ENCODE data around the gene CLEC3B.
"Not testable (repeated sequence)": the region's sequence is repeated elsewhere in the genome, so short reads cannot be mapped to it uniquely, and the experiment has no call there.

Gene CLEC3B, protein sequence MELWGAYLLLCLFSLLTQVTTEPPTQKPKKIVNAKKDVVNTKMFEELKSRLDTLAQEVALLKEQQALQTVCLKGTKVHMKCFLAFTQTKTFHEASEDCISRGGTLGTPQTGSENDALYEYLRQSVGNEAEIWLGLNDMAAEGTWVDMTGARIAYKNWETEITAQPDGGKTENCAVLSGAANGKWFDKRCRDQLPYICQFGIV

DNA sequence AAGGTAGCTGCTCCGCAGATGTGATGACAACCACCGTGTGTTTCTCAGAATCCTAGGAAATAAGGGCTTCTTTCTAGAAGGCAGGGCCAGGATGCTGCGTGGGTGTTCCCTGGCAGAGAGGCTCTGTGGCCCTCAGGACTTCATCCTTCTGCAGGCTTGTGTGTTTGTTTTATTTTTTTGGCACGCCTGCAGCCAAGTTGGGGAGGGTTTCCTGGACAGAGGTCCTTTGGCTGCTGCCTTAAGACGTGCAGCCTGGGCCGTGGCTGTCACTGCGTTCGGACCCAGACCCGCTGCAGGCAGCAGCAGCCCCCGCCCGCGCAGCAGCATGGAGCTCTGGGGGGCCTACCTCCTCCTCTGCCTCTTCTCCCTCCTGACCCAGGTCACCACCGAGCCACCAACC is at the start of gene CLEC3B:
CLEC3B (plus strand) TSS at position 266 of the 400 bp plus-strand sequence; CDS start at position 326, 60 bp downstream.
- no peaks in the 10 kb centered on the region for H3K4me1 ChIP-seq
- no peaks in the 10 kb centered on the region for H3K27me3 ChIP-seq (ENCODE audit: low read depth)
- no peaks in the 10 kb centered on the region for H3K36me3 ChIP-seq (replicated peaks)
- DNase-seq (ENCODE audit: low spot score in 2 of 2), result no peak
- no peaks in the 10 kb centered on the region for H3K9me3 ChIP-seq
- H3K4me3 ChIP-seq, result no peak within 1 kb of the TSS
- in situ Hi-C loops (cut with MboI; ENCODE audit: low sequenced_read_pairs), result loop anchor here (25.0 kb wide), 1 partner anchor 1061 kb away; no protein-coding TSS in a partner anchor

DNA sequence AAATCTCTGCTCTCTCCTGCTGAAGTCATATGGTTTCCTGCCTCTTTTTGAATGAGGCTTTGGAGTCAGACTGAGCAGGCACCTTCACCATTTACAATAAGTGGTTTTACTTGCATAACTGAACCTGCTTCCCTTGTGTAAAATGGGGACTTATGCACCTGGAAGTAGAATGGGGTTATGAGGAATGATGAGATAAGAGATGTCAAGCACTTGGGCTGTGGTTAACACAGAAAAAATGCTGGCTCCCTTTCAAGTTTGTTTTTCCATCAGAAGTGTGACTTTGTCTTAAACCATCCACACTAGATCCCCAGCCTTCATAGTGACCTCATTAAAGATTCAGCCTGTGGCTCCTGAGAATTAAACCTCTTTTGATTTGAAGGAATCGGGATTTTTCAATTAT is 44.9 kb upstream of the CLEC3B start:
- Histone ChIP-seq H3K4me3 (no peak overlapping the region), H3K27me3 (ENCODE audit: low read depth) (no peaks in the 10 kb centered on the region), H3K4me1 (peaks cover 3% of the 10 kb centered on the region), H3K36me3 (replicated peaks) (peaks cover 8% of the 10 kb centered on the region), H3K9me3 (no peaks in the 10 kb centered on the region)
- in situ Hi-C loops (cut with MboI; ENCODE audit: low sequenced_read_pairs), result no loop called here
- DNase-seq (ENCODE audit: low spot score in 2 of 2), result no peak

DNA sequence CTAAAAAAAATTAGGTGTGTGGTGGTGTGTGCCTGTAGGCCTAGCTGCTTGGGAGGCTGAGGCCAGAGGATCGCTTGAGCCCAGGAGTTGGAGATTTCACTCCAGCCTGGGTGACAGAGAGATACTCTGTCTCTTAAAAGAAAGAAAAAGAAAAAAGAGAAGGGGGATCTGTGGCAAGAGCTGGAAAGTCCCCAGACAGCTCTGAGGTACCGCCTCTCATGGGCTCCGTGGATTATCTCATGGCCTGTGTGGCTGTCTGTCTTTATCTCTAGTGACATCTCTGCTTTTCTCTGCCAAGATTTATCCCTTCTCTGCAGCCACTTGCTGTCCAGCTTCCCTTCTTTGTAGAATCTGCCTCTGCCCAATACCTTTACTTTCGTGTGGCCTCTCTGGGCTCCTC is 44.4 kb upstream of the CLEC3B start:
- no peak for DNase-seq (ENCODE audit: low spot score in 2 of 2)
- in situ Hi-C loops (cut with MboI; ENCODE audit: low sequenced_read_pairs), result no loop called here
- no peaks in the 10 kb centered on the region for H3K9me3 ChIP-seq

DNA sequence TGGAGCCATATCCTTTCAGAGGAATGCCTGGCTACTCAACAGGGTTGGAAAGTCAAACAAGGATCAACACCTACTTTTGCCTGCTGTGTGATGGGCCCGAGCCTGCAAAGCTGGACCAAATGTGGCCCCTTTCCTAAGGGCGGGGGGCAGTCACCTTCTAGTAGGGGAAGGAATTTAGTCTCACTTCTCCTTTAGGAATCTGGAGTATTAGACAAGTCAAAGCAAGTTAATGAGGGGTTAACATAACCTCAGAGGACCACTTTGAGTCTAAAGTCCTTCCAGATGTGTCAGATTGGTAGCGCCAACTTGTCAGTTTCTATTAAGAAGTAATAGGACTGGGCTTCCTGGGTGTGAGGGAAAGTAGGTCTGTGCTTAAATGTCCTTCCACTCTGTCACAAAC is 43.3 kb upstream of the CLEC3B start:
- DNase-seq (ENCODE audit: low spot score in 2 of 2), result no peak
- no peaks in the 10 kb centered on the region for H3K9me3 ChIP-seq
- no peaks in the 10 kb centered on the region; the same call in 1 of the 2 replicates for H3K4me1 ChIP-seq
- in situ Hi-C loops (cut with MboI; ENCODE audit: low sequenced_read_pairs), result no loop called here
- peaks cover 6% of the 10 kb centered on the region for H3K36me3 ChIP-seq (replicated peaks)
- no peak overlapping the region for H3K4me3 ChIP-seq
- no peaks in the 10 kb centered on the region for H3K27me3 ChIP-seq (ENCODE audit: low read depth)

More for the DNA sequence above, 44.4 kb upstream of the CLEC3B start:
- H3K36me3 ChIP-seq (replicated peaks), result peaks cover 6% of the 10 kb centered on the region
- no peak overlapping the region for H3K4me3 ChIP-seq
- peaks cover 3% of the 10 kb centered on the region for H3K4me1 ChIP-seq
- H3K27me3 ChIP-seq (ENCODE audit: low read depth), result no peaks in the 10 kb centered on the region

DNA sequence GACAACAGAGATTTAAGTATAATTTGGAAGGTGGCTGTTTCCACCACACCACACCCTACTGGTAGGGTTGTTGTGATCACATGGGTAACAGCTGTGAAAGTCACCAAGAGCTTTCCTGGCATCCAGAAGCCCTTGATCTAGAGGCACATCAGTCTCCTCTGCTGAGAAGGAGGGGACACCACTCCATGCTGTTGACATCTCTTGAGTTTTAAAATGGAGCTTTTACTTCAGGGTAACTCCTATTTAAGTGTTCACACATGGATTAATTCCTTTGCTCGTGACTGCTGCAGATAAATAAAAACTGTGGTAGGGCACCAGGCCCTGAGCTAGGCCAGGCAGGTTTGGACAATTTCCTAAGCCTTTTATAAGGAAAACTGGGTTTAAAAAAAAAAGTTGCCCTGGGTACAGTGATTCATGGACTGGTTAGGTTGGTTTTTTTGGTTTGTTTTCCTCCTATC is 42.6 kb upstream of the CLEC3B start:
- H3K27me3 ChIP-seq (ENCODE audit: low read depth), result no peaks in the 10 kb centered on the region
- in situ Hi-C loops (cut with MboI; ENCODE audit: low sequenced_read_pairs), result no loop called here
- peaks cover 6% of the 10 kb centered on the region for H3K36me3 ChIP-seq (replicated peaks)
- no peak overlapping the region for H3K4me3 ChIP-seq
- no peak for DNase-seq (ENCODE audit: low spot score in 2 of 2)
- no peaks in the 10 kb centered on the region for H3K9me3 ChIP-seq
- H3K4me1 ChIP-seq, result no peaks in the 10 kb centered on the region

DNA sequence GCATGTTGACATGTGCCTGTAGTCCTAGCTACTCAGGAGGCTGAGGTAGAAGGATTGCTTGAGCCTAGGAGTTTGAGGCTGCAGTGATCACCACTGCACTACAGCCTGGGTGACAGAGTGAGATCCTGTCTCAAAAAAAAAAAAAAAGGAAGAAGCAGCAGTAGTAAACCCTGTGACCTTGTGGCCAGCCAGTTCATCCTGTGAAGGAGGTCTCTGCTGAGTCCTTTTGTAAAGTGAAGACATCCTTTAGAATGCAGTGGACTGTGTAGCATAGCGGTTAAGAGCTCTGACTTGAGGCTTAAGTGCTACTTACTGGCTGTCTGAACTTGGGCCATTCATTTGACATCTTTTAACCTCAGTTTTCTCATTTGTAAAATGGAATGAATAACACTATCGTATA is 41.8 kb upstream of the CLEC3B start:
- in situ Hi-C loops (cut with MboI; ENCODE audit: low sequenced_read_pairs), result no loop called here
- H3K4me1 ChIP-seq, result no peaks in the 10 kb centered on the region
- no peaks in the 10 kb centered on the region for H3K9me3 ChIP-seq
- no peak overlapping the region for H3K4me3 ChIP-seq
- no peaks in the 10 kb centered on the region for H3K27me3 ChIP-seq (ENCODE audit: low read depth)
- peaks cover 13% of the 10 kb centered on the region for H3K36me3 ChIP-seq (replicated peaks)
- DNase-seq (ENCODE audit: low spot score in 2 of 2), result no peak

DNA sequence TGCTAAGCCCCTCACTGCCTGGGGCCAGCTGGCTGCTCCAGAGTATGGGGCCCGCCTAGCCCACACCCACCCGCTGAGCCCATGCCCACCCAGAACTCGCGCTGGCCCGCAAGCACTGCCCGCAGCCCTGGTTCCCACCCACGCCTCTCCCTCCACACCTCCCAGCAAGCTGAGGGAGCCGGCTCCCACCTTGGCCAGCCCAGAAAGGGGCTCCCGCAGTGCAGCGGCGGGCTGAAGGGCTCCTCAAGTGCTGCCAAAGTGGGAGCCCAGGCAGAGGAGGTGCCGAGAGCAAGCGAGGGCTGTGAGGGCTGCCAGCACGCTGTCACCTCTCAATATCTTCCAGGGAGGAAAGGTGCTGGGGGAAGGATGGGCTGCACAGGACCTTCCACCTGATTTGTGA is 39.8 kb upstream of the CLEC3B start:
- DNase-seq (ENCODE audit: low spot score in 2 of 2); in situ Hi-C loops (cut with MboI; ENCODE audit: low sequenced_read_pairs); H3K9me3 ChIP-seq; H3K27me3 ChIP-seq (ENCODE audit: low read depth); H3K4me1 ChIP-seq; H3K4me3 ChIP-seq: not testable (repeated sequence)
- peaks cover 28% of the 10 kb centered on the region for H3K36me3 ChIP-seq (replicated peaks)

DNA sequence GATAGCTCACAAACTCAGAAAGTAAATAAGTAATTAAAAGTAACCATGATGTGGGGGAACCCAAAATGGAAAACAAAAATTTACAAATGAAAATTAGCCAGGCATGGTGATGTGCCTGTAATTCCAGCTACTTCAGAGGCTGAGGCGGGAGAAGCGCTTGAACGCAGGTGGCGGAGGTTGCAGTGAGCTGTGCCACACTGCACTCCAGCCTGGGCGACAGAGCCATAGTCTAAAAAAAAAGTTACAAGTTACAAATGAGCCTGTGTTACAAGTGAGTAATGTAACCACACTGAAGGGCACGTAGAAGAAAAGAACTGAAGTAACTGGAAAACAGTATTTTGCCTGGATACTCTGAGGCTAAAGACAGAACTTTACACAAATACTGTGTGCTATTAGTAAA is 38.8 kb upstream of the CLEC3B start:
- no peaks in the 10 kb centered on the region for H3K9me3 ChIP-seq
- no peak for DNase-seq (ENCODE audit: low spot score in 2 of 2)
- peaks cover 36% of the 10 kb centered on the region for H3K36me3 ChIP-seq (replicated peaks)
- in situ Hi-C loops (cut with MboI; ENCODE audit: low sequenced_read_pairs), result no loop called here
- no peaks in the 10 kb centered on the region for H3K27me3 ChIP-seq (ENCODE audit: low read depth)
- no peaks in the 10 kb centered on the region for H3K4me1 ChIP-seq
- H3K4me3 ChIP-seq, result no peak overlapping the region

DNA sequence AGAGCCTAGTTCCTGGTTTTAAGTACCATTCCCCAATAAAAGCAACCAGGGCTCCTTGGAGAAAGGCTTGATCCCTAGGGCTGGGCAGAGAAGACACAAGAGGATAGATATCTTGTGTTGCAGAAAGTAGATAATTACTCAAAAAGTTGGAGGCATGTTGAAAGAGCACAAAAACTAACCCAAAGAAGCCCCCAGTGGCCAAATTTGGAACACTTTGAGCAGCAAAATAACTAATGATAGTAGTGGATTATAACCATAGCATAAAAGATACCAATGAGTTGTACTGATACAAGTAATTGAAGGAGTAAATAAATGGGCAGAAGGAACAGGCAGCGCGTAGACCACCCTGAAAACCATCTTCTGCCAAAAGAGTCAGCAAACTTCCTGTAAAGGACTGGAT is 38.0 kb upstream of the CLEC3B start:
- no peaks in the 10 kb centered on the region for H3K27me3 ChIP-seq (ENCODE audit: low read depth)
- in situ Hi-C loops (cut with MboI; ENCODE audit: low sequenced_read_pairs), result no loop called here
- H3K4me3 ChIP-seq, result no peak overlapping the region
- H3K36me3 ChIP-seq (replicated peaks), result peaks cover 43% of the 10 kb centered on the region
- H3K4me1 ChIP-seq, result peaks cover 4% of the 10 kb centered on the region; the same call in 1 of the 2 replicates
- DNase-seq (ENCODE audit: low spot score in 2 of 2), result peak; percentile 15 to 29
- H3K9me3 ChIP-seq, result no peaks in the 10 kb centered on the region

DNA sequence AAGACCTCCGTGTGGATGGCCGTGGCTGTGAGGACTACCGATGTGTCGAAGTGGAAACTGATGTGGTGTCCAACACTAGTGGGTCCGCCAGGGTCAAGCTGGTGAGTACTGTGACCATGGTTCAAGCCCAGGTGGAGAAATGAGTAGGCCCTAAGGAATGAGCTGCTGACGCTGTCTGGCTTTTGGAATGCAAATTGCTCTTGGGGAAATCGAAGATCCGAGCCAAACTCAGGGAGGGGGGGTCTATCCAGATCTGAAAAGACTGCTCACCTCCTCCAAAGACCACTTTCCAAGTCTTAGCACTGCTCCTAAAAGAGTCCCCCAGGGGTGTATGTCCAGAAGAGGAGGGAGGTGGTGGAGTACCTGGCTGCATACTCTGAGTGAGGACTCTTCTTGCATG is 37.0 kb upstream of the CLEC3B start:
- Histone ChIP-seq H3K36me3 (replicated peaks) (peaks cover 49% of the 10 kb centered on the region), H3K4me3 (no peak overlapping the region), H3K9me3 (no peaks in the 10 kb centered on the region), H3K27me3 (ENCODE audit: low read depth) (no peaks in the 10 kb centered on the region), H3K4me1 (peaks cover 9% of the 10 kb centered on the region; the same call in 1 of the 2 replicates)
- DNase-seq (ENCODE audit: low spot score in 2 of 2), result no peak
- in situ Hi-C loops (cut with MboI; ENCODE audit: low sequenced_read_pairs), result no loop called here

DNA sequence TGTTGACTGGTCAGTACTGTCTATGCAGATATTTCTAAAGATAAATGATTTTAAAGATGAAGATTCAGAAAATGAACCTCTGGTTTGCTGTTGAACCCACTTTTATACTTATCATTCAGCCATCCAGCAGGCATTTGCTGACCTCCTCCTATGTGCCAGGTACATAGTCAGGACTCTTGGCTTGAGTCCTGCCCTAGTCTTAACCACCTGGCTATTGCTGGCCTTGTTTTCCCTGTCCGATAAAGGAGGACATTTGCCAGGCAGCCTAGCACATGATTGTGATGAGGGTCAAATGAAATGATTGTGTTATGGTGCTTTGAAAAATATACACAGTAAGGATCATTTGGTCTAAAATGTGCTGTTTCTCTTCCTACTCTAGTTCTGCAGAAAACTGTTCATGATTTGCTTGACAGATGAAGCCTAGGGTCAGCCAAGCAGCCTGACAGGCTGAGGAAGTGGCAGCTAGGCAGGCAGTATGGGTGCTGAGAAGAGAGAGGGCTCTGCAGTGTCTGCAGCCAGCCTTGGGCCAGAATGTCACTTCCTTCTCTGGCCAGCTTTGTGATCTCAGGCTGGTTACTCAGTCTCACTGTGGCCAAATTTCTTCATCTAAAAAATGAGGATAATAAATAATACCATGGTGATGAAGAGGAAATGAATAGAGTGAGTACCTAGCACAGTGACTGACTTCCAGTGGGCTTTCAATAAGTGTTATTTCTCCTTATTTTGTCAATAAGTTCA is 36.3 kb upstream of the CLEC3B start:
- Histone ChIP-seq H3K36me3 (replicated peaks) (peaks cover 48% of the 10 kb centered on the region), H3K4me1 (peaks cover 9% of the 10 kb centered on the region; the same call in 1 of the 2 replicates), H3K27me3 (ENCODE audit: low read depth) (no peaks in the 10 kb centered on the region), H3K4me3 (no peak overlapping the region), H3K9me3 (no peaks in the 10 kb centered on the region)
- in situ Hi-C loops (cut with MboI; ENCODE audit: low sequenced_read_pairs), result no loop called here
- no peak for DNase-seq (ENCODE audit: low spot score in 2 of 2)

DNA sequence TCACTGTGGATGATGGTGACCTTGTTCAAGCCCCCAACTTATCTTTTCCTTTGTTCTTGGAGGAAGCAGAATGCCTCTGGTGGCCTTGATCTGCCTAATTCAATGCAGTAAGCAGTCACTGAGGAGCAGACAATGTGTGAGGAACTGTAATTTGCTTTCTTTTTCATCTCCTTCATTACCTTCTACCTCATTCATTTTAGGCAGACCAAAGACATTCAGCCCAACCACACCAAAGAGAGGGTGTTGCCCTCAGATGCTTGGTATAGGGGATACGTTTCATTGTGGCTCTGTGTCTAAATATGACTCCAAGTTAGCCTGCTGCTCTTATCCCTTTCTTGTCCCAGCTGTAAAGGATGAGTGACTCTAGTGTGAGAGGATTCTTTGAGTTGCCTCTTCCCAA is 34.8 kb upstream of the CLEC3B start:
- no peaks in the 10 kb centered on the region for H3K27me3 ChIP-seq (ENCODE audit: low read depth)
- DNase-seq (ENCODE audit: low spot score in 2 of 2), result no peak
- no peak overlapping the region for H3K4me3 ChIP-seq
- H3K4me1 ChIP-seq, result peaks cover 9% of the 10 kb centered on the region; the same call in 1 of the 2 replicates
- H3K36me3 ChIP-seq (replicated peaks), result peaks cover 59% of the 10 kb centered on the region
- H3K9me3 ChIP-seq, result no peaks in the 10 kb centered on the region
- in situ Hi-C loops (cut with MboI; ENCODE audit: low sequenced_read_pairs), result no loop called here

DNA sequence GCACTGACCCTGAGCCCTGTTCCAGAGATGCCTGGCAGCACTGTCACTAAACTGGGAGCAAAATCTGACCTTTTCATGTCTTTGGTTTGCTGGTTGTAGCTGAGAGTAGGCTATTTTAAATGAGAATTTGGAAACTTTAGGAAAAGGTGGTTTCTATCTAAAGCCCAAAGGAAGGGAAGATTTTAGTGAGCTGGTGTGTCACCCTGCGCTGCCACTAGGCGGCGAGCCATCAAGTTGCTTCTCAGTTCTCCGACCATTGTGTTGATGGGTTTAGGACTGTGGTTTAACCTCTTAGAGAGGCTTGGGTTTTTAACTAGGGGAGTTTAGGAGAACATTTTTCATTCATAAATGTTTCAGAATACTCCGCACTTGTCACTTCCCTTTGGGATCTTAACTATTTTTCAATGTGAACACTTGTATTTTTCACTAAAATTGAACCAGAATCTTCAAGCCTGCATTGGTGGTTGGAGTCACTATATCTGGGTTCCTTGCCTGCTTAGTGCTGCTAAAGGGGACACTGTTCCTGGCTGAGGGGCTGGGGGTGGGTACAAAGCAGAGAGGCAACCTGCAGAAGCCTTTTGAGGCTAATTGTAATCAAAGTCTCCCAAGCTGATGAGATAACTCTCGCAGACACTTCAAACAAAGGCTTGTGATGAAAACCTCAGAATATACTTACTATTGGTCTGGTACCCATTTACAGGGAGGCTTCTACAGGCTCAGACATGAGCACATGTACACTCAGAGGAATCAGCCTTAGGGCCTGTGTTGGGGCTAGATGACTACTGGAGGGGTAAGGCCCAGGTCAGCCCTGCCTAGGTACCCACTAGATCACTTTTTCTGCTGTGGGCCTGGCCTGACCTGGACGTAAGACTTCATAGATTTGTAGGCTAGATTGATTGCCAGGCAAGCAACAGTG is 33.3 kb upstream of the CLEC3B start:
- H3K4me1 ChIP-seq, result peaks cover 9% of the 10 kb centered on the region; the same call in 1 of the 2 replicates
- no peaks in the 10 kb centered on the region for H3K27me3 ChIP-seq (ENCODE audit: low read depth)
- in situ Hi-C loops (cut with MboI; ENCODE audit: low sequenced_read_pairs), result no loop called here
- peaks cover 74% of the 10 kb centered on the region for H3K36me3 ChIP-seq (replicated peaks)
- H3K9me3 ChIP-seq, result no peaks in the 10 kb centered on the region
- peak; percentile 17 to 50 for DNase-seq (ENCODE audit: low spot score in 2 of 2)
- no peak overlapping the region for H3K4me3 ChIP-seq

Measured in HAP-1 (cell line).